NCI-H1694 treated with DMSO at 0.1 percent for 48 hours (cell line): Measurements from ENCODE around the gene ITGAV.

Source experiments
- DNase-seq: peaks from one replicate; lab custom pipeline; 2025; lab: John Stamatoyannopoulos, UW

Gene ITGAV

GRCh38 chr2:186718122-186718521, 128.3 kb downstream of the ITGAV start:
- no peak for DNase-seq

- no peak for DNase-seq
Measured at GRCh38 chr2:186718903-186719302, 129.0 kb downstream of the ITGAV start.

DNA sequence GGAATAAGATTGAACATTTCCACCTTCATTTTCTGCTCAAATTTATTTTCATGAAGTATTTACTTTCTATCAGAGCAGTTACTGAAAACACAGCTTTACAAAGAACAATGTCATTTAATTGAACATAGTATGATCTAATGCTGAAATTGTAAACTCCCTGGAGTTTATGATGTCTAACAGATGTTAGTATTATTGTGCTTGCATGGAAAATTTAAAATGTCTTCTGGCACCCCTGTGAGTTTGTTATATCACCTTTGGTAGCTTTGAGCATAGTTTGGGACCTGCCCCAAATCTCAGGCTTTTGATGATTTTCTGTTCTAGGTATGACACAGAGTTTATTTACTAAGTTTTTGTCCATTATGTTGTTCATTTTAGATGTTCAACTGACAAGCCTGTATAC, 132.1 kb downstream of the ITGAV start:
- DNase-seq = no peak

- no peak for DNase-seq
Measured at GRCh38 chr2:186724736-186725135, 134.9 kb downstream of the ITGAV start.

DNA sequence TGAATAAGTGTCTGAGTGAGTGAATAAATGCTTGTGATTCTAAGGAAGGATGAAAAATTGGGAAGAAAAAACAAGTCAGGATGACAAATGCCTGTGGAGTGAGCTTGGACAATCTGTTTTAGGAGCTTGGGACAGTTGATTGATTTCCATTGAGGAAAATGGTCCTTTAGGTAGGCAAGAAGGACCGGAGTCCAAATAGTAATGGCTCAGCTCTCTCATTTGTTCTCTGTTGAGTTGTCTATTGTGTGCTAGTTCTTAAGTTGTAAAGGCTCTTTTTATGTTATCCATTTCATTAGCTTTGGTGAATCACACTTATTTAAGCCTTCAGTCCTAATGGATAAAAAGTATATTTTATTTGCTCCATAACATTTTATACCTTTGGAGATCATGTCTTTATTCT, 135.9 kb downstream of the ITGAV start:
- DNase-seq = no peak

DNA sequence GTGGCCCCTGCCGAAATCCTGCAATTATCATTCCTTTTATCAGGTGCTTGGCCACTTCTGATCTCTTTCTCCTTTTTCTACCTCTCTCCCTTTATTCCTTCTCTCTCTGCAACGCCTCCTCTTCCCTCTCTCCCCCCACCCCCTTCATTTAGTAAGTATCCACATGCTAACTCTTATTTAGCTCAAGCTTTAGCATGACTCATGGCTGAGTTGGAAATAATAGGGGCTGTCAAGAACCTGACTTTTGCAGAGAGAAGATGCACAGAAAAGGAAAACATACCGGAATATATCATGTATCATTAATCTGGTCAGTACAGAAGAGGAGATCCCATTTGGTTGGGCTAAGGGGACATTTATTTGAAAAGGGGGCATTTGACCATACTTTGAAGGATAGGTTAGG, 137.1 kb downstream of the ITGAV start:
- no peak for DNase-seq

DNA sequence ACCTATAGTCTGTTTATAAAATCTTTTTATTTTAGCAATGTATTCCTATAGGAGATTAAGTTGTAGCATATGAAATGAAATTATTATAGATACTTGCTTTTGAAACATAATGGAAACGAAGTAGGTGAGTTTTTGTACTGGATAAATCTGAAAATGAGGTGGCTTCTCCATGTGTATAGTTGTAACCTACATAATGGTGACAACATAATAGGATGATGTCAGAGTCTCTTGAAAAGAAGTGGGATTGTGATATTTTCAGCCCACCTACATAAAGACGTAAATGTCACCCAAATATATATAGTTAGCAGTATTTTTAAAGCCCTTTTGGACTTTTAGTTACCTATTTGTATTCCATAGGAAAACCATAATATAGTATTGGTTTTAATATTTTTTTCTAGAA, 138.8 kb downstream of the ITGAV start:
- DNase-seq = no peak
